Transverse colon (tissue), 4 donors: ENCODE measurements around the gene GABRR3. TPM values are rescaled to one million over a fixed set of nuclear protein-coding genes. Genes with fewer than 3 reads are reported as not detected.

Source experiments
- DNase-seq: peaks from one replicate; pipeline ENCODE4 v3.0.0-alpha.2; 2019
- H3K27ac ChIP-seq, 4 donors: fragments of 200-600 bp; sonication (generic); 2 replicates each; pipeline ENCODE4 v1.5.1; 2016 to 2018; ENCODE audit warnings: inconsistent platforms in 4 of 4
- H3K27me3 ChIP-seq: fragments of 200-600 bp; sonication (generic); 2 replicates; pipeline ENCODE4 v1.5.1; 2017; ENCODE audit warnings: inconsistent platforms
- H3K36me3 ChIP-seq, 4 donors: fragments of 200-600 bp; sonication (generic); 2 replicates each; pipeline ENCODE4 v1.5.1; 2017 to 2019; ENCODE audit warnings: inconsistent platforms in 4 of 4
- H3K4me1 ChIP-seq, 4 donors: fragments of 200-600 bp; sonication (generic); 2 replicates each; pipeline ENCODE4 v1.5.1; 2017 to 2020; ENCODE audit warnings: inconsistent platforms in 4 of 4
- H3K4me3 ChIP-seq, 4 donors: fragments of 200-600 bp; sonication (generic); 1 replicate in 1 of 4; 2 replicates in 3 of 4; pipeline versions ENCODE4 v1.5.1 to v1.6.1; 2017 to 2019; ENCODE audit warnings: inconsistent platforms in 4 of 4
- H3K9me3 ChIP-seq, 2 donors: fragments of 200-600 bp; sonication (generic); 2 replicates each; pipeline ENCODE4 v1.5.1; 2017 to 2019; ENCODE audit warnings: inconsistent platforms in 2 of 2
- CTCF ChIP-seq, 5 experiments: fragments of 200-600 bp in 3 of 5; fragments of 450-650 bp in 2 of 5; sonication (generic) in 3 of 5; IDR thresholded peaks; 1 replicate in 2 of 5; 2 replicates in 3 of 5; pipeline ENCODE4 v1.5.1; 2016 to 2017; ENCODE audit warnings: antibody characterized with exemption in 5 of 5, inconsistent platforms in 3 of 5, mild to moderate bottlenecking in 2 of 5, moderate library complexity in 1 of 5
- EP300 ChIP-seq: sonication (generic); formaldehyde crosslinking; IDR thresholded peaks from one replicate; pipeline ENCODE4 v1.6.1; 2017; ENCODE audit warnings: antibody characterized with exemption, low read depth
- POLR2A ChIP-seq: fragments of 450-650 bp; IDR thresholded peaks from one replicate; pipeline ENCODE4 v1.6.1; 2016; ENCODE audit warnings: antibody characterized with exemption, mild to moderate bottlenecking, moderate library complexity
- POLR2AphosphoS5 ChIP-seq, 3 donors: sonication (generic); formaldehyde crosslinking; IDR thresholded peaks; one replicate each; pipeline ENCODE4 v1.6.1; 2016; ENCODE audit warnings: antibody characterized with exemption in 3 of 3
- WGBS, 2 donors: methylation state at CpG; one replicate each; pipeline ENCODE4 v1.1.5; 2018; ENCODE audit warnings: low coverage in 1 of 2; 5-methylcytosine and 5-hydroxymethylcytosine counted together
- in situ Hi-C, 4 donors: fragments of 200-750 bp; cut with MboI; loops; one replicate each; pipeline versions ENCODE4 v1.15.0 to v1.15.1; 2017; ENCODE audit warnings: low sequenced_read_pairs in 3 of 4, low pct_ligation_motif_present in 1 of 4, low pct_unique_long_range_greater_than_20kb in 1 of 4
- intact Hi-C: fragments of 100-400 bp; cut with DNase I; formaldehyde crosslinking; loops from one replicate; pipeline ENCODE4 v1.15.1; 2023; ENCODE audit warnings: low total_unique reads
- total RNA-seq, 4 donors: library from RNA; depleted of rRNA; stranded (reverse); fragments of >200 nt; gene quantifications; one replicate each; pipeline ENCODE4 v1.1.0, GENCODE V29; 2016

Gene GABRR3
- total RNA-seq, 4 donors from 2014 or later: not detected

- intact Hi-C loops: no loop called here
- TF ChIP-seq CTCF (IDR thresholded peaks at IDR 0.05) (no peak), EP300 (no peak), POLR2AphosphoS5 (IDR thresholded peaks at IDR 0.05) (no peak), POLR2A (no peak)
- DNase-seq: no peak
- Histone ChIP-seq H3K9me3 (no peaks in the 10 kb centered on the region), H3K4me3 (no peak overlapping the region), H3K27me3 (no peaks in the 10 kb centered on the region), H3K27ac (no peak overlapping the region), H3K36me3 (no peaks in the 10 kb centered on the region), H3K4me1 (peaks cover 4 to 5% (median 4%) of the 10 kb centered on the region in 4 donors)
- WGBS, 2 donors: 58 to 82% methylated on average over 2 of the region's 2 CpGs
- in situ Hi-C loops: no loop called here
Measured at GRCh38 chr3:98008855-98009254, 26.3 kb downstream of the GABRR3 start.

GRCh38 chr3:98005438-98005837 is 29.7 kb downstream of the GABRR3 start:
- Histone ChIP-seq H3K9me3 (no peaks in the 10 kb centered on the region), H3K27me3 (no peaks in the 10 kb centered on the region), H3K27ac (no peak overlapping the region), H3K4me1 (no peaks in the 10 kb centered on the region), H3K4me3 (no peak overlapping the region), H3K36me3 (no peaks in the 10 kb centered on the region)
- DNase-seq: no peak
- in situ Hi-C loops (no loop called here), intact Hi-C loops (no loop called here)
- 74 to 79% methylated on average over 2 of the region's 2 CpGs for WGBS, 2 donors
- TF ChIP-seq POLR2A (no peak), EP300 (no peak), CTCF (IDR thresholded peaks at IDR 0.05) (no peak), POLR2AphosphoS5 (IDR thresholded peaks at IDR 0.05) (no peak)

GRCh38 chr3:98004721-98005120 is 30.4 kb downstream of the GABRR3 start:
- intact Hi-C loops: no loop called here
- no peaks in the 10 kb centered on the region for H3K36me3 ChIP-seq
- no peaks in the 10 kb centered on the region for H3K9me3 ChIP-seq
- H3K4me3 ChIP-seq: no peak overlapping the region
- no peaks in the 10 kb centered on the region for H3K4me1 ChIP-seq
- H3K27ac ChIP-seq: no peak overlapping the region
- no peaks in the 10 kb centered on the region for H3K27me3 ChIP-seq
- TF ChIP-seq EP300 (no peak), POLR2AphosphoS5 (IDR thresholded peaks at IDR 0.05) (no peak), POLR2A (no peak)
- DNase-seq: no peak
- WGBS, 2 donors: 74 to 91% methylated on average over 3 of the region's 3 CpGs
- in situ Hi-C loops: no loop called here

- in situ Hi-C loops: no loop called here
- intact Hi-C loops: no loop called here
- Histone ChIP-seq H3K4me1 (no peaks in the 10 kb centered on the region), H3K27ac (no peak overlapping the region), H3K4me3 (no peak overlapping the region), H3K27me3 (no peaks in the 10 kb centered on the region), H3K9me3 (no peaks in the 10 kb centered on the region), H3K36me3 (no peaks in the 10 kb centered on the region)
- TF ChIP-seq POLR2AphosphoS5 (IDR thresholded peaks at IDR 0.05) (no peak), EP300 (no peak), CTCF (IDR thresholded peaks at IDR 0.05) (no peak), POLR2A (no peak)
- DNase-seq: no peak
- 54 to 75% methylated on average over 1 to 2 of the region's 2 CpGs for WGBS, 2 donors
Measured at GRCh38 chr3:98003306-98003969, 31.7 kb downstream of the GABRR3 start.

- no peak for TF ChIP-seq POLR2A
- no peak for TF ChIP-seq EP300
- no peak for TF ChIP-seq POLR2AphosphoS5 (IDR thresholded peaks at IDR 0.05)
- no peak for TF ChIP-seq CTCF (IDR thresholded peaks at IDR 0.05)
Measured at GRCh38 chr3:98002717-98003116, 32.4 kb downstream of the GABRR3 start.

More at GRCh38 chr3:98002717-98003116, 32.4 kb downstream of the GABRR3 start:
- intact Hi-C loops (no loop called here), in situ Hi-C loops (no loop called here)
- Histone ChIP-seq H3K27ac (no peak overlapping the region), H3K36me3 (no peaks in the 10 kb centered on the region), H3K4me1 (no peaks in the 10 kb centered on the region), H3K27me3 (no peaks in the 10 kb centered on the region), H3K4me3 (no peak overlapping the region), H3K9me3 (no peaks in the 10 kb centered on the region)
- WGBS, 2 donors: 100% methylated on average over 1 of the region's 1 CpG
- no peak for DNase-seq
